AG09309 (cell line): ENCODE data around the gene SLC25A4.
A peak's percentile ranks its signal among the peaks of the same experiment; 100 is the strongest.

Source experiments
- DNase-seq: peaks from one replicate; pipeline ENCODE4 v3.0.0-alpha.2; 2010; ENCODE audit warnings: low read depth
- H3K4me3 ChIP-seq: 2 replicates; pipeline ENCODE4 v1.5.1; 2011; ENCODE audit warnings: mild to moderate bottlenecking, low read depth, low read length, moderate library complexity; ENCODE audit not compliant: control insufficient read depth
- TF ChIP-seq, protein P1 (sequence below): IDR thresholded peaks from 2 replicates; pipeline ENCODE4 v1.5.1; 2011; ENCODE audit warnings: mild to moderate bottlenecking, low read depth, low read length, inconsistent platforms; ENCODE audit not compliant: insufficient read depth, control insufficient read depth; ENCODE audit errors: missing control alignments

SLC25A4 gene

DNA sequence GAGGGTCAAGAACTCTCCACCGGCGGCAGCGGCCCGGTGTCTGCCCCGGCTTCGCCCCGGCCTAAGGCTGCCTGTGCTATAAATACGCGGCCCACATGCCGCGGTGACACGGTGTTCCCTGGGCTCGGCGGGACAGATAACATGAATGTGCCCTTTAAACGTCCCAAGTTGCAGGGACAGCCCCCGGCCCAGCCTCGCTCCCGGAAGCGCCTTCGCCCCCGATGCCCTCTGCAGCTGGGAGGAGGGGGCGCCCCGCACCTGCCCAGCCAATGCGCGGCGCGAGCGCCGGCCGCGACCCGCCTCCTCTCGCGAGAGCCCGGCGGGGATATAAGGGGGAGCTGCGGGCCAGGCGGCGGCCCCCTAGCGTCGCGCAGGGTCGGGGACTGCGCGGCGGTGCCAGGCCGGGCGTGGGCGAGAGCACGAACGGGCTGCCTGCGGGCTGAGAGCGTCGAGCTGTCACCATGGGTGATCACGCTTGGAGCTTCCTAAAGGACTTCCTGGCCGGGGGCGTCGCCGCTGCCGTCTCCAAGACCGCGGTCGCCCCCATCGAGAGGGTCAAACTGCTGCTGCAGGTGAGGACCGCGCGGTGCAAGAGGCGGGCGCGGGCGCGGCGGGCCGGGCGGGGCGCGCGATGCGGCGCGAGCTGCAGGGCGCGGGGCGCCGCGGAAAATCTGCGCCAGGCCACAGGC lies at the start of gene SLC25A4:
Gene SLC25A4, plus strand, starts transcription at position 355 of the 689 bp plus-strand sequence. Its CDS starts 107 bp downstream, at position 462.
- H3K4me3 ChIP-seq: peak within 1 kb of the TSS; percentile 68
- TF ChIP-seq, protein P1, sequence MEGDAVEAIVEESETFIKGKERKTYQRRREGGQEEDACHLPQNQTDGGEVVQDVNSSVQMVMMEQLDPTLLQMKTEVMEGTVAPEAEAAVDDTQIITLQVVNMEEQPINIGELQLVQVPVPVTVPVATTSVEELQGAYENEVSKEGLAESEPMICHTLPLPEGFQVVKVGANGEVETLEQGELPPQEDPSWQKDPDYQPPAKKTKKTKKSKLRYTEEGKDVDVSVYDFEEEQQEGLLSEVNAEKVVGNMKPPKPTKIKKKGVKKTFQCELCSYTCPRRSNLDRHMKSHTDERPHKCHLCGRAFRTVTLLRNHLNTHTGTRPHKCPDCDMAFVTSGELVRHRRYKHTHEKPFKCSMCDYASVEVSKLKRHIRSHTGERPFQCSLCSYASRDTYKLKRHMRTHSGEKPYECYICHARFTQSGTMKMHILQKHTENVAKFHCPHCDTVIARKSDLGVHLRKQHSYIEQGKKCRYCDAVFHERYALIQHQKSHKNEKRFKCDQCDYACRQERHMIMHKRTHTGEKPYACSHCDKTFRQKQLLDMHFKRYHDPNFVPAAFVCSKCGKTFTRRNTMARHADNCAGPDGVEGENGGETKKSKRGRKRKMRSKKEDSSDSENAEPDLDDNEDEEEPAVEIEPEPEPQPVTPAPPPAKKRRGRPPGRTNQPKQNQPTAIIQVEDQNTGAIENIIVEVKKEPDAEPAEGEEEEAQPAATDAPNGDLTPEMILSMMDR: peak; percentile 19
- peak; percentile 7 for DNase-seq

DNA sequence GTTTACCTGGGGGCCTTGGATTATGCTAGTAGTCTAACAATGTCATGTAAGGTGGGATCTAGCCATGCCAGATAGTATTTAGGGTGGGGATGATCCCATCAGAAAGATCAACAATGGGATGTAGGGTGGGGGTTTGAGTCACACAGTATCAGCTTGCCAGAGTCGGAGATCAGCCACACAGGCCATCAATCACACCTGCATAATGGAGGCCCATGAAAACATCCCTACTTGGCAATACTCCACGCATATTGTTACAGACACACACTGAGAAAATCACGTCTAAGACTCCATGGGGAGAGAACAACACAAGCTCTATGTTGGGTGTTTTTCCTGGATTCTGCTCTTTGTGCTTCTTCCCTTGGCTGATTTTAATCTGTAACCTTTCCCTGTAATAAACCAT lies 49.5 kb upstream of the SLC25A4 start:
- no peak for DNase-seq
- TF ChIP-seq, protein P1: no peak
- H3K4me3 ChIP-seq: no peak overlapping the region

DNA sequence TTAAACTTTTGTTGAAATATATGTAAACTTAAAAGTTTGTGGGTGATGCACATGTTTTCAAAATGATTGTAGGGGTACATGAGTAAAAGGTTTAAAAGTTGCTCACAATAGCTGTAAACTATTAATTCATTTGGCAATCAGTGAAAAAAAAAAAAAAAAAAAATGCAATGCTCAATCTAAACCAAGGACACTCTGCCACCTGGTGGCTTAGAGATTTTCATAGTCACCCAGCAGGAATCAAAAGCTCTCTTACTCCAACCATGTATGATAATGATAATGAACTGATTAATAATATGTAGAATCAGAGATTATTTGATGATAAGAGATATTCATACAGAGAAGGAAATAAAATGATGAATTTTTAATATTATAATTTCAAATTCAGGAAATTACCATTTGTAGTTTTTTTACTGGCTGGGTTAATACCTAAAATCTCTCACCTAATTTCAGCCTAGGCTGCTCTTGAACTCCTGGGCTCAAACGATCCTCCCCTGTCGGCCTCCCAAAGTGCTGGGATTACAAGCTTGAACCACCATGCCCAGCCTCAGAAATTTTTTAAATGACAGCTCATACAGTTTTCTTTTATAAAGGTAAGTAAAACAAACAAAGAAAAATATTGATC lies 46.9 kb upstream of the SLC25A4 start:
- DNase-seq: peak; percentile 5
- TF ChIP-seq, protein P1: peak; percentile 63
- H3K4me3 ChIP-seq: no peak overlapping the region

DNA sequence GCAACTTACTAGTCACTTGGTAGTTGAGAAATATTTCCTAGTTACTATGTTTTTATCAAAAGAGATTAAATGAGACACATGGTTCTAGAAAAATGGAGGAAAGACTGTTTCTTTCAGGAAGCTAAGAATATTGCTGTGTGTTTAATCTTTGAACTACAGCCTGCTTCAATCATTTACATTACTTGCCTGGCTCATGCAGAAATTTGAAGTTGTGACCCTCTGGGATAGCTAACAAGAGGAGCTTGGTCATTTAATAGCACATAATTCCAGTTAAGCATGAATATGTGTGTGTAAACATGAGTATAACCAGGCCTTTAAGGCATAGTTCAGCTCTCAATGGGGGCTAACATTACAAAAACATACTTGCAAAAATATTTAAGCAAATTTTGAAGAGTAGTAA lies 44.6 kb upstream of the SLC25A4 start:
- DNase-seq: no peak
- no peak overlapping the region for H3K4me3 ChIP-seq
- TF ChIP-seq, protein P1: no peak

DNA sequence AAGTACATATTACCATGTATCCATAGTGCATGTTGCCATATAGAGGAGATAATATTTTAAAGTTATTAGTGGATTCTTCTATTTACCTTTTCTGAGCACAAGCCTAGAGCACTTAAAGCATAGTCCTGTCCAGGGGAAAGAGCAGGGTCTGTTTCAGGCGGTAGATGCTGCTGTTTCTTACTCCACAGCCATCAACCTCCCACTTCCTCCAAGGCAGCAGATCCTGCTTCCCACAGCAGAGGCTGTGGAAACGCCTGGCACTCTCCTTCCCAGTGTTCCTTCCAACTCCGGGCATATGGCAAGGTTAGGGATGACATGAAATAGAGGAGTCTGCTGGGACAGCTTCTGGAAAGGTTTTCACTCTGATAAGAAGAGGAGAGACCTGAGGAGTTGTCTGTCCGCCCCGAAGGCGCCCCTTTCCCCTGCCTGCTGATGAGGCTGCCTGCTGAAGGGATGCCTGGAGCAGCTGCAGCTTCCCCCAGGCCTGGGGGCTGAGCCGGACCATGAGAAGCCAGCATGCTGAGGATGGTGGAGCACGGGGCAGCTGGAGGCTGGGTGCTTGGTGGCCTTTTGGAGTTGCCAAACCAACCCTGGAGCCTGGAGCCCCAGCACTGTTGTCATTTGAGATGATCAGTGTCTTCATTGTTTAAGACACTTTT lies 43.9 kb upstream of the SLC25A4 start:
- H3K4me3 ChIP-seq: no peak overlapping the region
- TF ChIP-seq, protein P1: no peak
- DNase-seq: no peak

DNA sequence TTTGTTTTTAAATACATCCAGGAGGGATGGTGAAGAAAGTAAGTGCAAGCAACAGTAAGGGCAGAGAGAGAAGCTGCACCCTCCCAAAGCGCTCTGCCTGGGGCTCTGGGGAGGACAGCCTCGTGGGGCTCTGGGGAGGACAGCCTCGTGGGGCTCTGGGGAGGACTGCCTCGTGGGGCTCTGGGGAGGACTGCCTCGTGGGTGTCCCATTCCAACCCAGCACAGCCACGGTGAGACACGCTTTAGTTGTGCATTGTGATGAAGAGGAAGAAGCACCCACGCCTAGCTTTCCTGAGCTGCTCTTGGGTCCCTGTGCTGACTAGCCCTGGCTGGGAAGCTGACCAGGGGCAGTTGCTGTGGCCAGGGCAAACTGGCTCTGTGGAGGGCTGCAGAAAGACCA lies 43.1 kb upstream of the SLC25A4 start:
- no peak overlapping the region for H3K4me3 ChIP-seq
- TF ChIP-seq, protein P1: no peak
- no peak for DNase-seq
